ENCODE data around the gene RARRES1. TPM values are rescaled to one million over a fixed set of nuclear protein-coding genes. Genes with fewer than 3 reads are reported as not detected.

Gene RARRES1
- total RNA-seq, 1 experiment from 2014 or later, result 0.81 TPM

DNA sequence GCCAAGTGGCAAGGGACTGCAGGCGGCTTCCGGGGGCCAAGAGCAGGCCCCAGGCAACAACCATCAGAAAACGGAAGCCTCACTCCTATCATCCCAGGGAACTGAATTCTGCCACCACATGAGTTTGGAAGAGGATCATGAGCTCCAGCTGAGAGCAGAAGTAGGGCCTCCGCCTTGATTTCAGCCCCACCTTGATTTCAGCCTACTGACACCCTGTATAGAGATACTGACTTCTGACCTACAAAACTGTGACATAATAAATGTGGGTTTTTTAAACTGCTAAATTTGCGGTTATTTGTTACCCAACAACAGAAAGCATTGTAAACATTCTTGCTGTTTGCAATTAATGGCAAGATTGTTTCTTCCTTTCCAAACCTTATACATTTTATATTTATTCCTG, 21.6 kb upstream of the RARRES1 start:
- Mint-ChIP-seq H3K36me3 (ENCODE audit: insufficient read depth in 1 of 3, low read depth in 3 of 3) (no peaks in the 10 kb centered on the region; a peak in 1 of 7 replicates), H3K9me3 (no peaks in the 10 kb centered on the region), H3K27me3 (ENCODE audit: low read depth) (no peaks in the 10 kb centered on the region), H3K4me3 (no peak overlapping the region), H3K4me1 (no peaks in the 10 kb centered on the region), H3K27ac (no peak overlapping the region; a peak in 1 of 7 replicates)
- Histone ChIP-seq H3K4me1 (ENCODE audit: insufficient read depth, low read length) (no peaks in the 10 kb centered on the region), H3K9ac (ENCODE audit: extremely low read depth, insufficient read length, low read length) (no peak overlapping the region), H3K79me2 (ENCODE audit: insufficient read depth, low read length) (no peaks in the 10 kb centered on the region), H3K56ac (ENCODE audit: insufficient read length, low read depth, low read length) (no peak overlapping the region), H4K5ac (ENCODE audit: insufficient read length, low read depth, low read length) (no peak overlapping the region), H2BK15ac (ENCODE audit: low read depth, low read length) (no peak overlapping the region), H2AFZ (ENCODE audit: low read length) (no peak overlapping the region), H2BK120ac (ENCODE audit: low read depth, low read length, poor library complexity, severe bottlenecking) (no peak overlapping the region), H2BK5ac (ENCODE audit: insufficient read length, low read length) (no peak overlapping the region), H3K4me2 (ENCODE audit: insufficient read depth, insufficient read length, low read length) (no peak overlapping the region), H2BK12ac (ENCODE audit: insufficient read length, low read depth, low read length) (no peak overlapping the region), H2BK20ac (ENCODE audit: low read depth, low read length, poor library complexity, severe bottlenecking) (no peak overlapping the region), H4K20me1 (ENCODE audit: control insufficient read depth, insufficient read depth, insufficient read length) (no peaks in the 10 kb centered on the region), H3T11ph (ENCODE audit: low read length) (no peak overlapping the region), H3K23me2 (ENCODE audit: insufficient read length, low read depth, low read length, poor library complexity, severe bottlenecking) (no peaks in the 10 kb centered on the region), H3K27ac (ENCODE audit: insufficient read length, low read depth, low read length) (no peak overlapping the region), H2AK5ac (ENCODE audit: insufficient read length, low read length) (no peak overlapping the region), H3K18ac (ENCODE audit: insufficient read length, low read depth, low read length) (no peak overlapping the region), H3K14ac (ENCODE audit: insufficient read depth, low read length) (no peak overlapping the region), H4K8ac (replicated peaks; ENCODE audit: insufficient read length, low read depth, low read length) (no peak overlapping the region), H3K23ac (ENCODE audit: insufficient read length, low read depth, low read length) (no peak overlapping the region), H3K79me1 (ENCODE audit: insufficient read depth, low read depth, low read length, poor library complexity, severe bottlenecking) (no peaks in the 10 kb centered on the region), H3K27me3 (ENCODE audit: insufficient read depth, low read length) (no peaks in the 10 kb centered on the region), H3K4ac (ENCODE audit: low read depth, low read length) (no peak overlapping the region), H4K91ac (ENCODE audit: insufficient read length, low read depth, low read length) (no peak overlapping the region), H3K9me3 (ENCODE audit: control insufficient read depth, low read depth, low read length) (no peaks in the 10 kb centered on the region)
- TF ChIP-seq, protein P1, sequence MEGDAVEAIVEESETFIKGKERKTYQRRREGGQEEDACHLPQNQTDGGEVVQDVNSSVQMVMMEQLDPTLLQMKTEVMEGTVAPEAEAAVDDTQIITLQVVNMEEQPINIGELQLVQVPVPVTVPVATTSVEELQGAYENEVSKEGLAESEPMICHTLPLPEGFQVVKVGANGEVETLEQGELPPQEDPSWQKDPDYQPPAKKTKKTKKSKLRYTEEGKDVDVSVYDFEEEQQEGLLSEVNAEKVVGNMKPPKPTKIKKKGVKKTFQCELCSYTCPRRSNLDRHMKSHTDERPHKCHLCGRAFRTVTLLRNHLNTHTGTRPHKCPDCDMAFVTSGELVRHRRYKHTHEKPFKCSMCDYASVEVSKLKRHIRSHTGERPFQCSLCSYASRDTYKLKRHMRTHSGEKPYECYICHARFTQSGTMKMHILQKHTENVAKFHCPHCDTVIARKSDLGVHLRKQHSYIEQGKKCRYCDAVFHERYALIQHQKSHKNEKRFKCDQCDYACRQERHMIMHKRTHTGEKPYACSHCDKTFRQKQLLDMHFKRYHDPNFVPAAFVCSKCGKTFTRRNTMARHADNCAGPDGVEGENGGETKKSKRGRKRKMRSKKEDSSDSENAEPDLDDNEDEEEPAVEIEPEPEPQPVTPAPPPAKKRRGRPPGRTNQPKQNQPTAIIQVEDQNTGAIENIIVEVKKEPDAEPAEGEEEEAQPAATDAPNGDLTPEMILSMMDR (conservative IDR thresholded peaks at IDR 0.05), result no peak
- WGBS (ENCODE audit: extremely low coverage, insufficient read length, low lambda C conversion rate), result no CpG with 5 or more reads among the region's 5 CpGs
- no peak for DNase-seq

Data from H9 (cell line).